Right forelimb (tissue), 1 donor: ENCODE results near the gene PCARE.
A peak's percentile ranks its signal among the peaks of the same experiment; 100 is the strongest.
"Not testable (repeated sequence)": the region's sequence is repeated elsewhere in the genome, so short reads cannot be mapped to it uniquely, and the experiment has no call there.

Experiments
- DNase-seq: peaks from one replicate; pipeline ENCODE4 v3.0.0-alpha.2; 2018

Gene PCARE

GRCh38 chr2:29090311-29090710 is 16.0 kb upstream of the PCARE start:
- DNase-seq, result not testable (repeated sequence)

DNA sequence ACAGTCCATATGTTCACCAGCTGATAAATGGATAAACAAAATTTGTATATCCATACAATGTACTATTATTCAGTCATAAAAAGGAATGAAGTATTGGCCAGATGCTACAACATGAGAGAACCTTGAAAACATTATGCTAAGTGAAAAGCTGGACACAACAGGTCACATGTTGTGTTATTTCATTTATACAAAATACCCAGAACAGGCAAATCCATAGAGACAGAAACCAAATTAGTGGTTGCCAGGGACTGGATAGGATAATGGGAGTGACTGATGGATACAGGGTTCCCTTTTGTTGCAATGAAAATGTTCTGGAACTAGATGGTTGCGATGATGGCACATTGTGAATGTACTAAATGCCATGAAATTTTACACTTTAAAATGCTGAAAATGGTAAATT is 10.2 kb upstream of the PCARE start:
- no peak for DNase-seq

DNA sequence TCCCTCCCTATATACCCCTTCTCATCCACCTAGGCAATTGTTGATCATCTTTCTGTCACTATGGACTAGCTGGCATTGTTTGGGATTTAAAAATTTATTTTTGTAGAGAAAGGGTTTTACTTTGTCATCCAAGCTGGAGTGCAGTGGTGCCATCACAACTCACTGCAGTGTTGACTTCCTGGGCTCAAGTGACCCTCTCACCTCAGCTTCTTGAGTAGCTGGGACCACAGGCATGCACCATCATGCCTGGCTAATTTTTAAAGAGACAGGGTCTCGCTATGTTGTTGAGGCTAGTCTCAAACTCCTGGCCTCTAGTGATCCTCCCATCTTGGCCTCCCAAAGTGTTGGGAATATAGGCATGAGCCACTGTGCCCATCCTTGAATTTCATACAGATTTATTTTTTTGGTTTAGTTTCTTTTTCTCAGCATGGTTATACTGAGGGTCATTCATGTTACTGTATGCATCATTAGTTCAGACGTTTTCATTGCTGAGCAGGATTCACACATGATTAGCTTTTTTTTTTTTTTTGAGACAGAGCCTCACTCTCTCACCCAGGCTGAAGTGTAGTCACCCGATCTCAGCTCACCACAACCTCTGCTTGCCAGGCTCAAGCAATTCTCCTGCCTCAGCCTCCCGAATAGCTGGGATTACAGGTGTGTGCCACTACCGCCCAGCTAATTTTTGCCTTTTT is 8.6 kb upstream of the PCARE start:
- DNase-seq, result no peak

DNA sequence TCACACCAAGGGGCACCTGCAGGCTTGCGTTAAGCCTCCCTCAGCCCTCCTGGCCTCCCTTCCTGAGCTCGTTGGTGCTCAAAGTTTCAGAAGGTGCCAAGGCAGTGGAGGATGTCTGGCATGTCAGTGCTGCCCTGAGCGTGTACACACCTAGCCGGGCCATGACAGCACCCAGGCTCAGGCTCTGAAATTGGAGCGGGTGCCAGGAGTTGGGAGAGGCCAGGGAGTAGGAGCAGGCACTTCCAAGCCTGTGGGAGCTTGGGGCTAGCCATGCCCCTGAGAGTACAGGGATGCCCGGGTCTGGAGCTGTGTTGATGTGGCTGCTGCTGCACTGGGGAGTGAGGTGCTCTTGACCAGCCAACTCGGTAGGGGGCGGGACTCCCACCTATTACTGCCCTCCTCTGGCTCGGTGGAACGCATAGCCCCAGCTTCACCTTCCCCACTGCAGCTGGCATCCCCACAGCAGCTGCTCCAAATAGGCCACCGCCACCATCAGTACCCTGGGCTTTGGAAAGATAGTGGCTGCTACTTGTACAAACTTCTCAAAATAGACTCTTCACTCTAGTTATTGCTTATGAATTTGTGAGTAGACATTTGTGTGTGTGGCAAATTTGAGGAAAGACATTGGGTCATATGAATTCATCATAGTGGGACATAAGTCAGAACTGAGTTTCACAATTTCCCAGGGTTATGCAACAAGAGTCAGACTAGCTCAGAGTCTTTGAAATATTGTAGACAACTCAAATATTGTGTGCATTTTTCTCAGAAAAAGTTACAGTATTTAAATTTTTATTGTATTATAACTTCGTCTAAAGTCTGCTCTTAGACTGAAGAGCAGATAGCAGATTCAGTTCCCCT is 6.8 kb upstream of the PCARE start:
- DNase-seq, result no peak

DNA sequence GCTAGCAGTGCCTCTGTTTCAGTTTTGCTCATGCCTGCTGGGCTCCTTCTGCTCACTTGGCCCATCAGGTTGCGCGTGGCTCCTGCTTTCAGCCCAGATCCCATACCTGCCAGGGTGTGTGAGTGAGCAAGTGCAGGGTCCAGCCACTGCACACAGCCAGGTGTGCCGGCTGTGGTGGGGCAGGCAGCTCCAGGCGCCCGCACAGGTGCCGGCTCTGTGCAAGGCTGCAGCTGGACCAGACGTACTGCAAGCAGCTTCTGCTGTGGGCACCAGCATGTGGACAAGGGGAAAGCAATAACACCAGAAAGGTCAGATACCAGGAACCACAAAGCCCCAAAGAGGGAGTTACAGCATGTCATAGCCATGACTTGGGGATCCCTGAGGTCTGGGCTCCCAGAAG is 5.6 kb upstream of the PCARE start:
- no peak for DNase-seq

DNA sequence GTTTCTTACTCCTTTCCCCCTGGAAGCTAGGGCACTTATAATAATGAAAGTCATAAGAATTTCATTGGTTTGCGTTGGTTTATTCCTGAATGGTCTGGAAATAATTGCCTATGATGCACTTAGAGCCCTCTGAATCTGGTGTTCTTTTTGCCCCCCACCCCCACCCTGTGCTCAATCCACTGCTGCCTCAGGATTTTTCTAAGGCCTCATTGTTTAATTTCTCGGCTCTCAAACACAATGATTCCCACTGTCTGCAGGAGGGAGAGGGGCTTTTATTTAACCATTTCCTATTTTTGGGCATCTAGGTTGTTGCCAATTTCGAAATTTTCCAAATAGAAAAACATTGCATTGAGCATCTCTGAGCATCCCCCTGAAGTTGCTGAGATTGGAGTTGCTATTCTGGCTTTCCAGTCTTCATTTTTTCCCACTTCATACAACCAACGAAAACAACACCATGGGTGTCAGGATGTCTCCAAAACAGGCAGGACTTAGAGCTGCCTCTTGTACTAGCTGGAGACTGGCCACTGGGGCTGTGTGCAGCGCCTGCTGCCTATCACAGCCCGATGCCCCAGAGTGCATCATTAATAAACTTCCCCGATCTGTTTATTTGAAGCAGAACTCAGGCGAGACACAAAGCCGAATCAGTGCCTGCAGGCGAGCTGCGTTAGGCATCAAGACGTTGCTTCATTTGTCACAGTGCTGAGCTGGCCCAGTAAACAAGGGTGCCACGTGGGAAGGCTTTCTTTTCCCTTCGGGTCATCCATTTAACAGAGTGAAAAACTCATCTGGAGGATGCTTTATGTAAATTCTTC is 1.8 kb upstream of the PCARE start:
- no peak for DNase-seq

DNA sequence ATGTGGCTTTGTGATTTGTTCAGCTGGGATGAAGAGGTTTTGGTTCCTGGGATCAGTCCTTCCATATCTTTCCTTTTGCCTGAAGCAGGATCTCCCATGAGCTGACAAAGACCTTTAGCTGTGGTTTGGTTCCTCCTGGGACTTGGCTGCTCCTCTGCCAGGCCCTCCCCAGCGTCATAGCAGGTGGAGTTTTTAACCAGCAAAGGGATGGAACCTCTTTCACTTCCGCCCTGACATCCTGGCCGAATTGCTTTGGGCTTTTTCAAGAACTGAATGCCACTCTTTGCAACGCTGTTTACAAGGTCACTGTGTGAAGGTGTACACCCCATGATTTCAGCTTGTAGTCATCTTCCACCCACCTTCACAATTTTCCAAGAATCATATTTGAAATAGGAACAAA is 390 bp downstream of the PCARE start:
- peak; percentile 6 for DNase-seq

GRCh38 chr2:29072971-29073725 is 1.2 kb downstream of the PCARE start:
- peak; percentile 26 for DNase-seq

GRCh38 chr2:29072251-29072650 is 2.1 kb downstream of the PCARE start:
- DNase-seq, result peak; percentile 10

- peak; percentile 34 for DNase-seq
These were observed 3.0 kb downstream of the PCARE start for GRCh38 chr2:29071032-29071975.

GRCh38 chr2:29070526-29070925 is 3.8 kb downstream of the PCARE start:
- DNase-seq, result peak; percentile 34

DNA sequence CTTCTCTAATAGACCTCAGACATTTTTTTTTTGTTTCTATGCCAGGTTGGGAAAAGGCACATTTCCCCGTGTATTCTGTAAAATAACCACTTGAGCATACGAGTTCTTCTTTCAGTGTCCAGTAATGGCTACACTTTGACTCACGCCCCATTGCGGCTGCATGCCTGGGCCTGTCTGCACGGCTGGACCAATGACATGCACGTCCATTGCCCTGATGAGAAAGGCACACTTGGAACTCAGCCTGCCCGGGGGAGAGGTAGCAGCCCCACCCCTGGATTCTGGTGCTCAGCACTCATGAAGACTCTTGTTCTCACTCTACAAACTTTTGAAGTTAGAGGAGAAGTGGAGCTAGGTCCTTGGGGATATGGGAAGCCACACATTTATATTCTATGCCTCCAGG is 5.8 kb downstream of the PCARE start:
- DNase-seq, result no peak

- no peak for DNase-seq
These were observed 7.2 kb downstream of the PCARE start for GRCh38 chr2:29066997-29067605.

DNA sequence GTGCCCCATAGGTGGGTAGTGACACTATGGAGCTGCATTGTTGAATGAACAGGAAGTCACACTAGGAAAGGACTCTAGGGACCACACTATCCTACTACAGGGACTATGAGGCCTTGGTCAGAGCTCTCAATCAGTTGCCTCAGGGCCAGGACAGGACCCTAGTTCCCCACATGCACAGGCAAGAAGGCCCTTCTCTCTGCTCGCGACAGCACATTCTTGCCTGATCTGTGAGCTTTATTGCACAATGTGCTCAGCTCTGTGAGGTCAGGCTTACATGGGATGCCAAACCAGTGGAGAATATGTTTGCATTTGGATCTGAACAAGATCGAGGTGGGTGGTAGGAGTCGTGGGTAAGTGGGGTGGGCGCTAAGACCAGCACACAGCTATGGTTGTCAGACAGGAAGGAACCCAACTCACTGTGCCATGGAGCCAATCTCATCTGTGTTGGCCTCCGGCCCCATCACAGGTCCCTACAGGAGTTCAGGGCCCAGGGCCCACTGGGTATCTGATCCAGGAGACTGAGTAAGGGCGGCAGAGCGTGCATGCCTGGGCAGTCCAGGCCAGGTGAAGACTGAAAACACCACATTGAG is 8.0 kb downstream of the PCARE start:
- no peak for DNase-seq

DNA sequence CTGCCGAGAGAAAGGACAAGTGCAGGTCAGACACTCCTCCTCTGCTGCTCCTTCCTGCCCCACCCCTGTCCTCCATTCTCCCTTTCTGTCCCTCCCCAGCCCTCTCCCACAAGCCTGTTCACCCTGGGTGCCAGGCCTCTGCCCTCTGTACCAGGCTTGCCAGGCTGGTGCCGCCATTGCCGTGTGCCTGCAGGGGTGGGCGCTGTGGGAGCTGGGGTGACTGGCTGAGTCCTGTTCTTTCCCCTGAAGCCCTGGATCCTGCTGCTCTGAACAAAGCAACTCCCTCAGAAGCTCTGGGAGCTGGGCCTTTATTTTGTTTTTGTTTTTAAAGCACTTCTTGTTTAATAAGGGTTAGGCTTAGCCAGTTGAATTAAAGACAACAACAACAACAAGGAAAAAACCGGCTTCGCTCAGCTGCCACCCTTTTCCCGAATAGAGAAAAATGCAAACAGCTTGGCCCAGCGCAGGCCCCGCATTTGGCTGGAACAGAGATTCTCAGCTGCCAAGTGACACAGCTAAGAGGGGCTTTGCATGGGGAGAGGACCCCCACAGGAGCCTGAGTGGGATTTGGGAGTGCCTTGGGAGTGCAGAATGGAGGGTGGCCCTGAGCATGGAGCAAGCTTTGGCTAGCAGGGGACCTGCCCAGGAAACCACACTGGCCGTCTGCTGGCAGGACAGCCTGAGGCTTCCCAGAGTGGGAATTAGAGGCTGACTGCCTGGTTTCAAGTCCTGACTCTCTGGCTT is 9.1 kb downstream of the PCARE start:
- no peak for DNase-seq

DNA sequence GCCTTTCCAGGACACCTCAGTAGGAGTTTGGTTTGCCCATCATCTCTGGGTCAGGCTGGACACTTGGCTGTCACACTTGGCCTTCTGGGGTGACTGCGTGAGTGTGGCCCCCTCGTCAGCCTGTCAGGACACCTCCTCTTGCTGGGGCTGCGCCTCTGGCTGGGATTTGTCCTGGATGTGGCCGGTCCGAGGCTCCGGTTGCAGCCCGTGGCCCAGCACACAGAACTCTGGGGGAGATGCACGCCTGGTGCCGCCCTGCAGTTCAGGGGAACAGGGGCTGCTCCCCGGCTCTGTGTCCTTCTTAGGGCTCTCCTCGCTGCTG is 9.6 kb downstream of the PCARE start:
- DNase-seq, result peak; percentile 27

DNA sequence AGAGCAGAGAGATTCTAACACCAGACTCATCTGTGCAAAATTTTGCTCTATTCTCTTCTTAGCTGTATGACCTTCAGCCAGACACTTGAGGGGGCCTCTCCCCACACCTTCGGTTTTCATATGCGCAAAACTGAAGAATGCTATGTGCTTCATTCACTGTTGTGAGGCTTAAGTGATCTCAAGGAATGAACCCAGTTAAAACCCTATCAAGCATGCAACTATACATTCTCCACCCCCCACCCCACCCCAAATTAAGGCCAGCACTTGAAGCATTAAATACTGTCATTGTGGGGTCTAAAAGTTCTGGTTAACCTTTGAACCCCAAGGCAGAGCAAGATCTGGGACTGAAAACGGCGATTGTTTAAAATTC is 10.0 kb downstream of the PCARE start:
- DNase-seq, result peak; percentile 32

GRCh38 chr2:29063646-29064345 is 10.5 kb downstream of the PCARE start:
- peak; percentile 71 for DNase-seq

GRCh38 chr2:29063056-29063455 is 11.3 kb downstream of the PCARE start:
- DNase-seq, result peak; percentile 45
